ENCODE measurements around the gene SPATA18.

SPATA18 gene

GRCh38 chr4:52107336-52107735, 56.2 kb downstream of the SPATA18 start:
- no peaks in the 10 kb centered on the region for H3K9me3 ChIP-seq (ENCODE audit: insufficient read depth, low read depth, low read length)
- no peak overlapping the region for H3K4me3 ChIP-seq (ENCODE audit: low read length, poor library complexity, severe bottlenecking)
- no peak overlapping the region for H2AFZ ChIP-seq (ENCODE audit: low read length)
- no peak for TF ChIP-seq EZH2phosphoT487 (IDR thresholded peaks at IDR 0.05; ENCODE audit: borderline replicate concordance)
- TF ChIP-seq, protein P1, sequence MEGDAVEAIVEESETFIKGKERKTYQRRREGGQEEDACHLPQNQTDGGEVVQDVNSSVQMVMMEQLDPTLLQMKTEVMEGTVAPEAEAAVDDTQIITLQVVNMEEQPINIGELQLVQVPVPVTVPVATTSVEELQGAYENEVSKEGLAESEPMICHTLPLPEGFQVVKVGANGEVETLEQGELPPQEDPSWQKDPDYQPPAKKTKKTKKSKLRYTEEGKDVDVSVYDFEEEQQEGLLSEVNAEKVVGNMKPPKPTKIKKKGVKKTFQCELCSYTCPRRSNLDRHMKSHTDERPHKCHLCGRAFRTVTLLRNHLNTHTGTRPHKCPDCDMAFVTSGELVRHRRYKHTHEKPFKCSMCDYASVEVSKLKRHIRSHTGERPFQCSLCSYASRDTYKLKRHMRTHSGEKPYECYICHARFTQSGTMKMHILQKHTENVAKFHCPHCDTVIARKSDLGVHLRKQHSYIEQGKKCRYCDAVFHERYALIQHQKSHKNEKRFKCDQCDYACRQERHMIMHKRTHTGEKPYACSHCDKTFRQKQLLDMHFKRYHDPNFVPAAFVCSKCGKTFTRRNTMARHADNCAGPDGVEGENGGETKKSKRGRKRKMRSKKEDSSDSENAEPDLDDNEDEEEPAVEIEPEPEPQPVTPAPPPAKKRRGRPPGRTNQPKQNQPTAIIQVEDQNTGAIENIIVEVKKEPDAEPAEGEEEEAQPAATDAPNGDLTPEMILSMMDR (conservative IDR thresholded peaks at IDR 0.05; ENCODE audit: low read length) = no peak
- no peaks in the 10 kb centered on the region for H3K27me3 ChIP-seq (ENCODE audit: insufficient read depth, low read length, poor library complexity, severe bottlenecking)
- no peaks in the 10 kb centered on the region for H3F3A ChIP-seq (ENCODE audit: low read depth)
- no peaks in the 10 kb centered on the region for H3K9me2 ChIP-seq (replicated peaks; ENCODE audit: low read depth, low read length)
- H3K4me2 ChIP-seq (ENCODE audit: low read depth, low read length, poor library complexity, severe bottlenecking) = no peak overlapping the region
- no peaks in the 10 kb centered on the region for H3K79me2 ChIP-seq (ENCODE audit: insufficient read depth, low read length)
- H3K4me1 ChIP-seq (ENCODE audit: insufficient read depth, low read length, poor library complexity, severe bottlenecking) = no peaks in the 10 kb centered on the region
- H3K9ac ChIP-seq (ENCODE audit: low read depth, low read length, poor library complexity, severe bottlenecking) = no peak overlapping the region
- H4K20me1 ChIP-seq (ENCODE audit: insufficient read depth, low read length, poor library complexity, severe bottlenecking) = no peaks in the 10 kb centered on the region
- no peaks in the 10 kb centered on the region for H3K36me3 ChIP-seq (ENCODE audit: insufficient read depth, low read length)

GRCh38 chr4:52107745-52108144, 56.6 kb downstream of the SPATA18 start:
- Histone ChIP-seq H3K9ac (ENCODE audit: low read depth, low read length, poor library complexity, severe bottlenecking) (no peak overlapping the region), H3K9me3 (ENCODE audit: insufficient read depth, low read depth, low read length) (no peaks in the 10 kb centered on the region), H3F3A (ENCODE audit: low read depth) (no peaks in the 10 kb centered on the region), H3K4me3 (ENCODE audit: low read length, poor library complexity, severe bottlenecking) (no peak overlapping the region), H3K4me1 (ENCODE audit: insufficient read depth, low read length, poor library complexity, severe bottlenecking) (no peaks in the 10 kb centered on the region), H3K36me3 (ENCODE audit: insufficient read depth, low read length) (no peaks in the 10 kb centered on the region), H3K79me2 (ENCODE audit: insufficient read depth, low read length) (no peaks in the 10 kb centered on the region), H3K27me3 (ENCODE audit: insufficient read depth, low read length, poor library complexity, severe bottlenecking) (no peaks in the 10 kb centered on the region), H2AFZ (ENCODE audit: low read length) (no peak overlapping the region), H4K20me1 (ENCODE audit: insufficient read depth, low read length, poor library complexity, severe bottlenecking) (no peaks in the 10 kb centered on the region), H3K9me2 (replicated peaks; ENCODE audit: low read depth, low read length) (no peaks in the 10 kb centered on the region), H3K4me2 (ENCODE audit: low read depth, low read length, poor library complexity, severe bottlenecking) (no peak overlapping the region)
- TF ChIP-seq EZH2phosphoT487 (IDR thresholded peaks at IDR 0.05; ENCODE audit: borderline replicate concordance) = no peak
- TF ChIP-seq, protein P1 (conservative IDR thresholded peaks at IDR 0.05; ENCODE audit: low read length) = peak; percentile 27; the same call in 1 of the 2 replicates

DNA sequence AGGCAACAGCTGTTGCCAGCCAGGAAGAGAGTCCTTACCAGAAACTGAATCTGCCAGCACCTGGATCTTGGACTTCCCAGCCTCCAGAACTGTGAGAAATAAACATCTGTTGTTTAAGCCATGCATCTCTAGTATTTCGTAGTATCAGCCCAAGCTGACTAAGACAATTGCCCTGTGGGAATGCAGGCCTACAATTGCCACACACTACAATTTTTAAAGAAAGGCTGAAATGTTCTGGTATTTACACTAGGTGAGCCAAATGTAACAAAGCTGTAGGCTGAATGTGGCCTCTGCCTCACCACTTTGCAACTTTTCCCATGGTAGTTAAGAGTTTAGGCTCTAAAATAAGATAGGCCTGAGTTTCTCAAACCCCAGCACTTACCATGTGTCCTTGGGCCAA, 59.1 kb downstream of the SPATA18 start:
- H3K4me2 ChIP-seq (ENCODE audit: low read depth, low read length, poor library complexity, severe bottlenecking) = no peak overlapping the region
- H3K9me3 ChIP-seq (ENCODE audit: insufficient read depth, low read depth, low read length) = no peaks in the 10 kb centered on the region
- no peaks in the 10 kb centered on the region for H3K36me3 ChIP-seq (ENCODE audit: insufficient read depth, low read length)
- TF ChIP-seq EZH2phosphoT487 (IDR thresholded peaks at IDR 0.05; ENCODE audit: borderline replicate concordance) = no peak
- TF ChIP-seq, protein P1 (conservative IDR thresholded peaks at IDR 0.05; ENCODE audit: low read length) = no peak
- H3K4me3 ChIP-seq (ENCODE audit: low read length, poor library complexity, severe bottlenecking) = no peak overlapping the region
- no peak overlapping the region for H3K9ac ChIP-seq (ENCODE audit: low read depth, low read length, poor library complexity, severe bottlenecking)
- H2AFZ ChIP-seq (ENCODE audit: low read length) = no peak overlapping the region
- H3K4me1 ChIP-seq (ENCODE audit: insufficient read depth, low read length, poor library complexity, severe bottlenecking) = no peaks in the 10 kb centered on the region
- H4K20me1 ChIP-seq (ENCODE audit: insufficient read depth, low read length, poor library complexity, severe bottlenecking) = no peaks in the 10 kb centered on the region
- no peaks in the 10 kb centered on the region for H3K9me2 ChIP-seq (replicated peaks; ENCODE audit: low read depth, low read length)
- no peaks in the 10 kb centered on the region for H3K27me3 ChIP-seq (ENCODE audit: insufficient read depth, low read length, poor library complexity, severe bottlenecking)
- no peaks in the 10 kb centered on the region for H3F3A ChIP-seq (ENCODE audit: low read depth)
- H3K79me2 ChIP-seq (ENCODE audit: insufficient read depth, low read length) = no peaks in the 10 kb centered on the region
